Measurements from ENCODE around the gene TMEM255A.

Gene TMEM255A

DNA sequence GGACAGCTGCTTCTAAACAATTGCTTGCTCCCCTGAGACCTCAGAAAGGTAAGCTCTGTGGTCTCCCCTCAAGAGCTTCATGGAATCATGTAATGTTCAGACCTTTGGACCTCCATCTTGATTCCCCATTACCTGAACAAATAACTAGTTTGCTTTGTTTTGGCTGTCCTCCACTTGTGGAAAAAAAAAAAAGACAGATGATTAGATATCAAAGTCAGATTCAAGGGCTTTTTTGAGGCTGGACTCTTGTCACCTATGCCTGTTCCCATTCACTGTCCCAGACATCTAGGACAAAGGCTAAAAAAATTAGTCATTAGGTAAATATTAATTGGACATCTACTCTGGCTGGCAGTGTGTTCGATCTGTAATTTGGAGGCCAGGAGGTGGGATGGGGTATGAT, 13.3 kb downstream of the TMEM255A start:
- no peak overlapping the region for H3K4me3 ChIP-seq (ENCODE audit: low read depth, low read length)
- TF ChIP-seq, protein P1, sequence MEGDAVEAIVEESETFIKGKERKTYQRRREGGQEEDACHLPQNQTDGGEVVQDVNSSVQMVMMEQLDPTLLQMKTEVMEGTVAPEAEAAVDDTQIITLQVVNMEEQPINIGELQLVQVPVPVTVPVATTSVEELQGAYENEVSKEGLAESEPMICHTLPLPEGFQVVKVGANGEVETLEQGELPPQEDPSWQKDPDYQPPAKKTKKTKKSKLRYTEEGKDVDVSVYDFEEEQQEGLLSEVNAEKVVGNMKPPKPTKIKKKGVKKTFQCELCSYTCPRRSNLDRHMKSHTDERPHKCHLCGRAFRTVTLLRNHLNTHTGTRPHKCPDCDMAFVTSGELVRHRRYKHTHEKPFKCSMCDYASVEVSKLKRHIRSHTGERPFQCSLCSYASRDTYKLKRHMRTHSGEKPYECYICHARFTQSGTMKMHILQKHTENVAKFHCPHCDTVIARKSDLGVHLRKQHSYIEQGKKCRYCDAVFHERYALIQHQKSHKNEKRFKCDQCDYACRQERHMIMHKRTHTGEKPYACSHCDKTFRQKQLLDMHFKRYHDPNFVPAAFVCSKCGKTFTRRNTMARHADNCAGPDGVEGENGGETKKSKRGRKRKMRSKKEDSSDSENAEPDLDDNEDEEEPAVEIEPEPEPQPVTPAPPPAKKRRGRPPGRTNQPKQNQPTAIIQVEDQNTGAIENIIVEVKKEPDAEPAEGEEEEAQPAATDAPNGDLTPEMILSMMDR (IDR thresholded peaks at IDR 0.05; ENCODE audit: low read depth, low read length) = no peak

DNA sequence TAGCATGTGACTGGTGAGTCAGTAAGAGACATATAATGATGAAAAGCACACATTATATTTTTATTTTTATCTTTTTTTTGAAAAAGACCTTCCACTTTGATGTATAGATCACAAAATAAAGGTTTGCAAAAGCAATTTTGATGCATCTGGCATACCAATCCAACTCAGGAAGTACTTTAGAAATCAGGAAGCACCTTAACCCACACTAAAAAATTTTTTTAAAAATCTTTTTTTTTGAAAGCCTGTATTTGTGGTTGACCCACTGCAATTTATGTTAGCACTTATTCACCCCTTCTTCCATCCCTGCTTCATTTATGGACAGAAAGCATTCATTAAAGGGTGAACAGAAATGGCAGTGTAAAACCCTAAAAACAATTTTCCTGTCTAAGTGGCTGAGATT, 16.6 kb downstream of the TMEM255A start:
- no peak overlapping the region for H3K4me3 ChIP-seq (ENCODE audit: low read depth, low read length)
- TF ChIP-seq, protein P1 (IDR thresholded peaks at IDR 0.05; ENCODE audit: low read depth, low read length) = no peak

DNA sequence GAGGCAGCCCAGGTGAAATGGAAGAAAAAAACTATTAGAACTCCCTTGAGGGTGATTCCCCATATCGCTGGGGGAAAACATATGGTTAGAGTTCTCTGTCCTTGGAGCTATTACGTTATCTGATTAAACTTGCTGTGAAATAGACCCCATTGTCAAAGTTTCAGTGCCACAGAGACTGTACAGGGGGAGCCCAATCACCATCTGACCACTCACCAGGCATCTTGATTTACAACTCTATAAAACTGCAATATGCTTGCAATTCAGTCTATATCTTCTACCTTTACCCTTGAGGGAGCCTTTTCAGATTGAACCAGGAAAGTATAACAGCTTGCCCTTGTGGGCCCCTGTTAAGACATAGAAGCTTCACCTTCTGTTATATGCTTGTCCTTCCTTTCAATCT, 18.2 kb downstream of the TMEM255A start:
- TF ChIP-seq, protein P1 (IDR thresholded peaks at IDR 0.05; ENCODE audit: low read depth, low read length) = no peak
- H3K4me3 ChIP-seq (ENCODE audit: low read depth, low read length) = no peak overlapping the region

DNA sequence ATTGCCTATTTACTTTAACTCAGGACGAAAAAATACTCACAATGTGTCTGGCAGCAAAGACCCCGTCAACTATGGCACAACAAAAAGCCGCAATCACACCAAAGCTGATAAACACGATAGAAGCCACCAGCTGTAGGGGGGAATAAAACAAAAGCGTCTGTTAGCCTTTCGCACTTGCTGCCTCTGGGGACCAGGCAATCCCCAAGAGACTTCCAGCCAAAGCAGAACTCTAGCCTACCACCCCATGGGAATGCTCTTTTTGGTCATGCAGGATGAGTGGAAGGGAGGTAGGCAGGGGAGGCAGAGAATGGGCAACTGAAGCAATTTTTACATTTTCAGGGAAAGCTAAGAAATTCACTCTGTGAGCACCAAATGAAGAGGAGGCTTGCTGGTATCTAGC, 20.1 kb downstream of the TMEM255A start:
- no peak overlapping the region for H3K4me3 ChIP-seq (ENCODE audit: low read depth, low read length)
- TF ChIP-seq, protein P1 (IDR thresholded peaks at IDR 0.05; ENCODE audit: low read depth, low read length) = no peak

DNA sequence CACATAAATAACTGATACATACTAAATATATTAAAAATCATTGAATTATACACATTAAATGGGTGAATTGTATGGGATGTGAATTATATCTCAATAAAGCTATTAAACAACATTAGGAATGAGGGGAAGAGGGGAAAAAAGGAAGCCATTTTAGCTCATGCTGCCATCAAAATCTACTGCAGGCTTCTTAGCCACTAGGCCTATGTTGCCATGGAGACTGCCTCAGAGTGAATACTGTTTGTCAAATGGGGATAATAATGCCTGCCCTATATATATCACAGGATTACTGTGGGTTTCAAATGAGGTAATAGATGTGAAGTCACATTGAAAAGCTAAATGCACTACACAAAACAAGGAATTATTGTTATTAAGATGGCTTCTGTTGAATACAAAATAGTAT, 21.2 kb downstream of the TMEM255A start:
- TF ChIP-seq, protein P1 (IDR thresholded peaks at IDR 0.05; ENCODE audit: low read depth, low read length) = no peak
- no peak overlapping the region for H3K4me3 ChIP-seq (ENCODE audit: low read depth, low read length)

DNA sequence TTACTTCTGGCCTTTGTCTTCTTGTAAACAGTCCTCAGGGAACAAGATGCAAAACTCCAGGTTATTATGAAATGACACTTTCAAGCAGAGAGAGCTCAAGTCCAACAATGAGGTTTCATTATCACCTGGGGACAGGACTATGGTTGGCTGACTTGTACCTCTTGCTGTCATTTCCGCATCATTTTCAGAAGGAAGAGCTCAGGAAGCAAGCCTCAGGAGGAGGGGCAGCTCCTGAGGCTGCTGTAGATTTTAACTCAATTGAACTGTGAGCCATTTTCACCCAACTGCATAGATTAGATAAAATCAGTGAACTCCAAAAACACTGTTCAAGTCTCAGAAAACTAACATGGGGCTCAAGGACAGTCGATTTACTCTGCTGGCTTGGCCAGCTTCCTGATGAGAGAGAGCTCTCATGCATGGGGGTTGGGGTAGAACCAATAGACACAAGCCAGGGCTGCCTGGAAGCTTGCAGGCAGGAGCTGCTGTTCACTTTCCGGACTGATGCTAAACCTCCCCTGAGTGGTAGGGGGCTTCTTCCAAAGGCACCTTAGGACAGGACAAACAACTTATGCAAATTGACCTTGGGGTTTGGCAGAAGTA, 23.6 kb downstream of the TMEM255A start:
- H3K4me3 ChIP-seq (ENCODE audit: low read depth, low read length) = no peak overlapping the region
- TF ChIP-seq, protein P1 (IDR thresholded peaks at IDR 0.05; ENCODE audit: low read depth, low read length) = no peak

DNA sequence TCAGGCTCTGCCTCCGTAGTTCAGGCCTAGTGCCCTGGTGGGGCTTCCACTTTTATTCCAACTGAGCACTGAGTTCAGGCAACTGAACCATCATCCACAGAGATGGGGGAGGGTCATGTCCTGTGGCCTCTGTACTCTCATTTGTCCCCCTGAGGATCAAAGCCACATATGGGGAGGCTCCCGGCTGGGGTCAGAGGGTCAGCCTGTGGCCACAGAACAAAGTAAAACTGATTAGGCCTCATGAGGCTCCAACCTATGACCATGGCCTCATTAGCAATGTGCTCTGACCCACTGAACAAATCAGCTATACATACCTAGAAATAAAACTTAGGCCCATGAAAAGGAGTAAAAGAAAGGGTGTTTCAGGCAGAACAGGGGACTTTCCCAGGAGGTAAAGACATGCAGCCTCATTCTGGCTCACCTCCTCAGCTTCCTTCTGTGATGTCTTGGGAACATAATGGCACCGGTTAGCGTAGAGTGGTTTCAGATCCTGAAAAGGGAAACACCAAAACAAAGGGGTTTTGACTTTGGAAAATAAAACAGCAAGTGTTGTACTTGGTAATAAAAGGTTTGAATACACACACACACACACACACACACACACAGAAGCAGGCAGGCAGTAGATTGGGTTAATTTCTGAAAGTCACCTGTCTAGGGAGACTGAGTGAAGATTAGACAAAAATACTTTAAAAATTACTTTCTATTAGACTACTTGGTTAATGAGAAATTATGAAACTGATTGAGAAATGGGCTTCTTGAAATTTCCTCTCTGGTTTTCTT, 24.3 kb downstream of the TMEM255A start:
- TF ChIP-seq, protein P1 (IDR thresholded peaks at IDR 0.05; ENCODE audit: low read depth, low read length) = no peak
- no peak overlapping the region for H3K4me3 ChIP-seq (ENCODE audit: low read depth, low read length)
